HEK293 (cell line): Measurements from ENCODE around the gene GFOD1.

ENCODE experiments used
- BCL6B ChIP-seq: fragments of 450-650 bp; formaldehyde crosslinking; IDR thresholded peaks from 2 replicates; pipeline ENCODE4 v1.5.1; 2017; ENCODE audit warnings: missing biosample characterization, missing genetic modification characterization
- CTCF ChIP-seq: fragments of 450-650 bp; formaldehyde crosslinking; IDR thresholded peaks from 2 replicates; pipeline ENCODE4 v1.5.1; 2016; ENCODE audit warnings: missing biosample characterization, missing genetic modification characterization
- PBX3 ChIP-seq: sonication (generic); formaldehyde crosslinking; IDR thresholded peaks from 2 replicates; pipeline ENCODE4 v1.8.1; 2022; ENCODE audit warnings: mild to moderate bottlenecking, moderate library complexity, missing genetic modification reagents
- SETDB1 ChIP-seq: IDR thresholded peaks from one replicate; pipeline ENCODE4 v1.6.1; 2017; ENCODE audit warnings: mild to moderate bottlenecking, low read length, moderate library complexity, mixed read lengths; ENCODE audit not compliant: insufficient read length
- ZNF133 ChIP-seq: fragments of 450-650 bp; formaldehyde crosslinking; IDR thresholded peaks from 2 replicates; pipeline ENCODE4 v1.5.1; 2016; ENCODE audit warnings: missing biosample characterization, missing genetic modification characterization
- ZNF23 ChIP-seq: fragments of 450-650 bp; formaldehyde crosslinking; IDR thresholded peaks from 2 replicates; pipeline ENCODE4 v1.5.1; 2016; ENCODE audit warnings: missing biosample characterization, missing genetic modification characterization, borderline replicate concordance
- ZNF747 ChIP-seq: fragments of 450-650 bp; formaldehyde crosslinking; IDR thresholded peaks from 2 replicates; pipeline ENCODE4 v1.5.1; 2016; ENCODE audit warnings: missing biosample characterization, missing genetic modification characterization

- no peak for TF ChIP-seq ZNF23
- no peak for TF ChIP-seq ZNF747 (tag by site-specific recombination)
- TF ChIP-seq PBX3 (CRISPR knock-in tag) = no peak
- TF ChIP-seq CTCF = no peak
- no peak for TF ChIP-seq SETDB1
- no peak for TF ChIP-seq ZNF133 (tag by site-specific recombination)
- no peak for TF ChIP-seq BCL6B (tag by site-specific recombination)
Observed at GRCh38 chr6:13479971-13480434, 7.4 kb downstream of the GFOD1 start.
